NB4 (cell line): Measurements from ENCODE around the gene ZNF487.

Experiments used
- DNase-seq: peaks from one replicate; pipeline ENCODE4 v3.0.0; 2010; ENCODE audit warnings: low read depth
- H3K4me3 ChIP-seq: one replicate; pipeline ENCODE4 v1.5.1; 2011; ENCODE audit warnings: mild to moderate bottlenecking, low read depth, low read length, moderate library complexity
- CTCF ChIP-seq: IDR thresholded peaks from one replicate; pipeline ENCODE4 v1.5.1; 2012; ENCODE audit warnings: low read depth, low read length
- MAX ChIP-seq: IDR thresholded peaks from 2 replicates; pipeline ENCODE4 v1.6.1; 2011; ENCODE audit warnings: low read depth, low read length
- MYC ChIP-seq: IDR thresholded peaks from 2 replicates; pipeline ENCODE4 v1.6.1; 2011; ENCODE audit warnings: low read depth, low read length
- POLR2A ChIP-seq: IDR thresholded peaks from 2 replicates; pipeline ENCODE4 v1.6.1; 2011; ENCODE audit warnings: mild to moderate bottlenecking; ENCODE audit not compliant: insufficient read length; ENCODE audit errors: extremely low read depth

ZNF487 gene

GRCh38 chr10:43436291-43437140 lies at the start of gene ZNF487:
Gene ZNF487, plus strand, starts transcription at chr10:43437111. Its CDS starts 38,703 bp downstream, at chr10:43475814.
- H3K4me3 ChIP-seq: peak within 1 kb of the TSS; percentile 86
- TF ChIP-seq CTCF: peak; percentile 16
- peak; percentile 58 for TF ChIP-seq POLR2A
- peak; percentile 76 for TF ChIP-seq MAX
- peak; percentile 77 for TF ChIP-seq MYC
- peak; percentile 94 for DNase-seq

GRCh38 chr10:43387678-43388032 lies 49.3 kb upstream of the ZNF487 start:
- H3K4me3 ChIP-seq: no peak overlapping the region
- DNase-seq: no peak
- TF ChIP-seq CTCF (no peak), MYC (no peak), POLR2A (no peak), MAX (no peak)

- TF ChIP-seq MAX: no peak
- TF ChIP-seq POLR2A: no peak
- TF ChIP-seq CTCF: no peak
- no peak for TF ChIP-seq MYC
- DNase-seq: no peak
- no peak overlapping the region for H3K4me3 ChIP-seq
Measured at GRCh38 chr10:43389867-43390266, 47.0 kb upstream of the ZNF487 start.

GRCh38 chr10:43390333-43390732 lies 46.6 kb upstream of the ZNF487 start:
- DNase-seq: no peak
- TF ChIP-seq MAX: no peak
- TF ChIP-seq MYC: no peak
- no peak for TF ChIP-seq POLR2A
- TF ChIP-seq CTCF: no peak
- no peak overlapping the region for H3K4me3 ChIP-seq

- TF ChIP-seq MYC (no peak), MAX (no peak), CTCF (peak; percentile 31), POLR2A (no peak)
- H3K4me3 ChIP-seq: no peak overlapping the region
- no peak for DNase-seq
Measured at GRCh38 chr10:43390759-43391158, 46.2 kb upstream of the ZNF487 start.

- TF ChIP-seq MYC (no peak), MAX (no peak), POLR2A (no peak), CTCF (no peak)
Measured at GRCh38 chr10:43391496-43391895, 45.4 kb upstream of the ZNF487 start.

More at GRCh38 chr10:43391496-43391895, 45.4 kb upstream of the ZNF487 start:
- no peak overlapping the region for H3K4me3 ChIP-seq
- no peak for DNase-seq
